Colonic mucosa (tissue), 4 donors: ENCODE results near the gene FAM210B. TPM values are rescaled to one million over a fixed set of nuclear protein-coding genes. Genes with fewer than 3 reads are reported as not detected.

Experiments
- DNase-seq: peaks from one replicate; pipeline ENCODE4 v3.0.0-alpha.2; 2020
- H3K27ac ChIP-seq: fragments of 200-600 bp; one replicate; pipeline ENCODE4 v1.8.0; 2021
- H3K27me3 ChIP-seq: fragments of 200-600 bp; one replicate; pipeline ENCODE4 v1.8.0; 2021
- H3K36me3 ChIP-seq: fragments of 200-600 bp; one replicate; pipeline ENCODE4 v1.8.0; 2021
- H3K4me1 ChIP-seq: fragments of 200-600 bp; one replicate; pipeline ENCODE4 v1.8.0; 2021; ENCODE audit warnings: mild to moderate bottlenecking
- H3K4me3 ChIP-seq: fragments of 200-600 bp; one replicate; pipeline ENCODE4 v1.8.0; 2021
- H3K9ac ChIP-seq, 2 donors: one replicate each; pipeline ENCODE4 v1.7.0; 2013; ENCODE audit warnings: control low read depth in 2 of 2, low read depth in 2 of 2, low read length in 2 of 2
- H3K9me3 ChIP-seq: fragments of 200-600 bp; one replicate; pipeline ENCODE4 v1.8.0; 2021
- CTCF ChIP-seq: fragments of 200-600 bp; IDR thresholded peaks from one replicate; pipeline ENCODE4 v1.8.0; 2022; ENCODE audit warnings: antibody characterized with exemption, mild to moderate bottlenecking
- intact Hi-C: fragments of 100-400 bp; cut with DNase I; formaldehyde crosslinking; loops from one replicate; pipeline ENCODE4 v1.14.1; 2022
- total RNA-seq, 2 donors: library from RNA; stranded (reverse); fragmentation: NEBNext Ultra II Directional in 1 of 2; extraction: Animal tissue kit (Norgen Biotek cat#: 25700) in 1 of 2; gene quantifications; one replicate each; pipeline ENCODE4 v1.2.1, GENCODE V29; 2021
- donor health status: healthy.
- donor health status: DM: no; HTN: no; CAD: no.
- donor health status: DM: no; HTN: no; CAD: no.

Gene FAM210B
- total RNA-seq, 2 donors from 2014 or later: 18.2 to 35.2 TPM

GRCh38 chr20:56380375-56380774 is 21.6 kb downstream of the FAM210B start:
- H3K9ac ChIP-seq: no peak overlapping the region
- no peaks in the 10 kb centered on the region for H3K27me3 ChIP-seq
- no peak overlapping the region for H3K27ac ChIP-seq
- no peaks in the 10 kb centered on the region for H3K9me3 ChIP-seq
- H3K4me3 ChIP-seq: no peak overlapping the region
- no peak for TF ChIP-seq CTCF
- intact Hi-C loops: no loop called here
- no peak for DNase-seq
- H3K4me1 ChIP-seq: no peaks in the 10 kb centered on the region
- no peaks in the 10 kb centered on the region for H3K36me3 ChIP-seq

- no peaks in the 10 kb centered on the region for H3K36me3 ChIP-seq
- no peak overlapping the region for H3K9ac ChIP-seq
- intact Hi-C loops: no loop called here
These were observed 22.7 kb downstream of the FAM210B start for GRCh38 chr20:56381501-56381900.

GRCh38 chr20:56382696-56383095 is 23.9 kb downstream of the FAM210B start:
- intact Hi-C loops: no loop called here
- no peak overlapping the region for H3K9ac ChIP-seq
- no peak for DNase-seq
- no peaks in the 10 kb centered on the region for H3K9me3 ChIP-seq
- no peak overlapping the region for H3K4me3 ChIP-seq
- no peak for TF ChIP-seq CTCF
- no peaks in the 10 kb centered on the region for H3K36me3 ChIP-seq
- no peak overlapping the region for H3K27ac ChIP-seq
- no peaks in the 10 kb centered on the region for H3K27me3 ChIP-seq
- H3K4me1 ChIP-seq: no peaks in the 10 kb centered on the region

More at GRCh38 chr20:56381501-56381900, 22.7 kb downstream of the FAM210B start:
- Histone ChIP-seq H3K27ac (no peak overlapping the region), H3K4me3 (no peak overlapping the region), H3K9me3 (no peaks in the 10 kb centered on the region), H3K27me3 (no peaks in the 10 kb centered on the region), H3K4me1 (no peaks in the 10 kb centered on the region)
- no peak for TF ChIP-seq CTCF
- DNase-seq: no peak

- no peak for DNase-seq
- intact Hi-C loops: no loop called here
- Histone ChIP-seq H3K9me3 (no peaks in the 10 kb centered on the region), H3K4me3 (no peak overlapping the region), H3K27me3 (no peaks in the 10 kb centered on the region), H3K4me1 (no peaks in the 10 kb centered on the region), H3K36me3 (no peaks in the 10 kb centered on the region), H3K27ac (no peak overlapping the region), H3K9ac (no peak overlapping the region)
- no peak for TF ChIP-seq CTCF
These were observed 24.6 kb downstream of the FAM210B start for GRCh38 chr20:56383334-56383733.

GRCh38 chr20:56385130-56385529 is 26.4 kb downstream of the FAM210B start:
- no peak for TF ChIP-seq CTCF
- Histone ChIP-seq H3K27me3 (no peaks in the 10 kb centered on the region), H3K4me1 (no peaks in the 10 kb centered on the region), H3K36me3 (no peaks in the 10 kb centered on the region), H3K9ac (no peak overlapping the region), H3K27ac (no peak overlapping the region), H3K4me3 (no peak overlapping the region), H3K9me3 (no peaks in the 10 kb centered on the region)
- no peak for DNase-seq
- intact Hi-C loops: no loop called here

- Histone ChIP-seq H3K9me3 (no peaks in the 10 kb centered on the region), H3K9ac (no peak overlapping the region), H3K4me3 (no peak overlapping the region), H3K27me3 (no peaks in the 10 kb centered on the region), H3K4me1 (no peaks in the 10 kb centered on the region), H3K27ac (no peak overlapping the region), H3K36me3 (no peaks in the 10 kb centered on the region)
- DNase-seq: no peak
- intact Hi-C loops: no loop called here
- no peak for TF ChIP-seq CTCF
These were observed 27.4 kb downstream of the FAM210B start for GRCh38 chr20:56386219-56386618.
